Measurements from ENCODE around the gene ANXA2. TPM values are rescaled to one million over a fixed set of nuclear protein-coding genes. Genes with fewer than 3 reads are reported as not detected.
A peak's percentile ranks its signal among the peaks of the same experiment; 100 is the strongest.

The ANXA2 gene
- total RNA-seq, 1 experiment from 2014 or later, result 3,100 TPM

GRCh38 chr15:60384526-60385126 is 13.2 kb downstream of the ANXA2 start:
- H3K4me1 Mint-ChIP-seq (ENCODE audit: low read depth, unreplicated experiment), result peaks cover 88% of the 10 kb centered on the region
- CTCF ChIA-PET, result no interaction called here
- no peak for TF ChIP-seq CTCF (IDR thresholded peaks at IDR 0.05; ENCODE audit: unreplicated experiment)
- peak overlapping the region; percentile 7 for H3K4me3 Mint-ChIP-seq (ENCODE audit: low read depth, unreplicated experiment)
- no peak for DNase-seq
- no peaks in the 10 kb centered on the region for H3K9me3 Mint-ChIP-seq (ENCODE audit: low read depth, unreplicated experiment)
- peak overlapping the region; percentile 75 for H3K27ac Mint-ChIP-seq (ENCODE audit: unreplicated experiment)
- peaks cover 98% of the 10 kb centered on the region for H3K36me3 Mint-ChIP-seq (ENCODE audit: insufficient read depth, unreplicated experiment)
- no TSS peak for BruUV-seq (replicated peaks)
- intact Hi-C loops (cut with micrococcal nuclease; ENCODE audit: unreplicated experiment), result no loop called here
- no peaks in the 10 kb centered on the region for H3K27me3 Mint-ChIP-seq (ENCODE audit: unreplicated experiment)

GRCh38 chr15:60384053-60384452 is 13.7 kb downstream of the ANXA2 start:
- H3K4me1 Mint-ChIP-seq (ENCODE audit: low read depth, unreplicated experiment), result peaks cover 85% of the 10 kb centered on the region
- no TSS peak for BruUV-seq (replicated peaks)
- no peaks in the 10 kb centered on the region for H3K9me3 Mint-ChIP-seq (ENCODE audit: low read depth, unreplicated experiment)
- CTCF ChIA-PET, result no interaction called here
- peak overlapping the region; percentile 7 for H3K4me3 Mint-ChIP-seq (ENCODE audit: low read depth, unreplicated experiment)
- TF ChIP-seq CTCF (IDR thresholded peaks at IDR 0.05; ENCODE audit: unreplicated experiment), result no peak
- no peaks in the 10 kb centered on the region for H3K27me3 Mint-ChIP-seq (ENCODE audit: unreplicated experiment)
- no peak for DNase-seq
- peak overlapping the region; percentile 75 for H3K27ac Mint-ChIP-seq (ENCODE audit: unreplicated experiment)
- intact Hi-C loops (cut with micrococcal nuclease; ENCODE audit: unreplicated experiment), result no loop called here
- H3K36me3 Mint-ChIP-seq (ENCODE audit: insufficient read depth, unreplicated experiment), result peaks cover 98% of the 10 kb centered on the region

- no TSS peak for BruUV-seq (replicated peaks)
- no peak for DNase-seq
- Mint-ChIP-seq H3K4me3 (ENCODE audit: low read depth, unreplicated experiment) (peak overlapping the region; percentile 7), H3K9me3 (ENCODE audit: low read depth, unreplicated experiment) (no peaks in the 10 kb centered on the region), H3K36me3 (ENCODE audit: insufficient read depth, unreplicated experiment) (peaks cover 99% of the 10 kb centered on the region), H3K27me3 (ENCODE audit: unreplicated experiment) (no peaks in the 10 kb centered on the region), H3K27ac (ENCODE audit: unreplicated experiment) (peak overlapping the region; percentile 75), H3K4me1 (ENCODE audit: low read depth, unreplicated experiment) (peaks cover 78% of the 10 kb centered on the region)
- intact Hi-C loops (cut with micrococcal nuclease; ENCODE audit: unreplicated experiment), result no loop called here
- TF ChIP-seq CTCF (IDR thresholded peaks at IDR 0.05; ENCODE audit: unreplicated experiment), result no peak
- CTCF ChIA-PET, result interaction anchor here (1.1 kb wide), 1 partner anchor 12 kb away, joined by 3 read pairs; no protein-coding TSS in a partner anchor
Observed at GRCh38 chr15:60382773-60383674, 14.8 kb downstream of the ANXA2 start.

- no peaks in the 10 kb centered on the region for H3K27me3 Mint-ChIP-seq (ENCODE audit: unreplicated experiment)
- TF ChIP-seq CTCF (IDR thresholded peaks at IDR 0.05; ENCODE audit: unreplicated experiment), result no peak
- H3K27ac Mint-ChIP-seq (ENCODE audit: unreplicated experiment), result peak overlapping the region; percentile 75
- CTCF ChIA-PET, result no interaction called here
- peaks cover 79% of the 10 kb centered on the region for H3K4me1 Mint-ChIP-seq (ENCODE audit: low read depth, unreplicated experiment)
- no peak for DNase-seq
- intact Hi-C loops (cut with micrococcal nuclease; ENCODE audit: unreplicated experiment), result no loop called here
- H3K4me3 Mint-ChIP-seq (ENCODE audit: low read depth, unreplicated experiment), result peak overlapping the region; percentile 59
- H3K9me3 Mint-ChIP-seq (ENCODE audit: low read depth, unreplicated experiment), result no peaks in the 10 kb centered on the region
- H3K36me3 Mint-ChIP-seq (ENCODE audit: insufficient read depth, unreplicated experiment), result peaks cover 99% of the 10 kb centered on the region
- no TSS peak for BruUV-seq (replicated peaks)
Observed at GRCh38 chr15:60381148-60381788, 16.5 kb downstream of the ANXA2 start.
